ENCODE data around the gene IQCE.

Gene IQCE

DNA sequence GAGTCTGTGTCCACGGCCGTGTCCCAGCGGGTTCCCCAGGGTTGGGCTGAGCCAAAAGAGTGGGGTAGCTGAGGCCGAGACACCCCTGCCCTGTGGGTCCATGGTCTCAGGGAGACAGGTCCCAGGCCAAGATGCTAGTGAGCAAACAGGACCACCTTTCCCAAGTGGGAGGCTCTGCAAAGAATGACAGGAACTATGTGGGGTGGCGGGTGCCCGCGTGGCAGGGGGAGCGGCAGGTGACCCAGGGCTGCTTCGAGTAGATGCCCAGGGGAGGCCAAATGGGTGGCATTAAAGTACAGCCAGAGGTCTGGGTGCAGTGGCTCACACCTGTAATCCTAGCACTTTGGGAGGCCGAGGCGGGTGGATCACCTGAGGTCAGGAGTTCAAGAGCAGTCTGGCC is 91.2 kb downstream of the IQCE start:
- no peak for DNase-seq (ENCODE audit: low read depth)

DNA sequence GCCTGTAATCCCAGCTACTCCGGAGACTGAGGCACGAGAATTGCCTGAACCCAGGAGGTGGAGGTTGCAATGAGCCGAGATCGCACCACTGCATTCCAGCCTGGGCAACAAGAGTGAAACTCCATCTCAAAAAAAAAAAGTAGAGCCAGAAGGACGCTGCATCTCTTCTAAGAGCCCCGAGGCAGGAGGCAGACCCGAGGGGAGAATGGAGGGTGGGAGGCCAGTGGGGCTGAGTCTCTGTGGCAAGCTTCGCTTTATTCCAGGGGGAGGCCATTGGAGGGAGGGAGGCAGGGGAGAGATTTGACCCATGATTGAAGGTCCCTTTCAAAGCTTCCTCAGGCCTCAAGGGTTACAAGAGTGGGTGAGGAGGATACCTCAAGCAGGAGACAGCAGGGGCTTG is 91.7 kb downstream of the IQCE start:
- no peak for DNase-seq (ENCODE audit: low read depth)

DNA sequence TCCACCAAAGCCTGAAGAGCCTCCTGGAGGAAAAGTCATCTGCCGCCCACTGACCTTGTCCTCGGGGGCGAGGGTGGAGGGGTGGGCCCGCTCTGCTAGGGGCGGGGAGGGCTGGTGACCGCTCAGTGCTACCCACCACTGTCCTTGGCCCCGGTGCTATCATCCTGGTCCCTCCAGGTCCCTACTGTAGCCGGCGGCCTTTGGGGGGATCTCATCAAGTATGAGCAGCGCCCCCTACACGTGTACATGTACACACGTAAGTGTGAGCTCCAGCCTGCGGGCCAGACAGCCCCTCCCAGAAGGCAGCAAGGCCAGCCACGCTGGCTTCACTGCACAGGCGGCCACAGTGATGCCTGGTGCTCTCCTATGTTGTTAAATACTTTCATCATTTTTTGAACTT is 92.6 kb downstream of the IQCE start:
- no peak for DNase-seq (ENCODE audit: low read depth)

DNA sequence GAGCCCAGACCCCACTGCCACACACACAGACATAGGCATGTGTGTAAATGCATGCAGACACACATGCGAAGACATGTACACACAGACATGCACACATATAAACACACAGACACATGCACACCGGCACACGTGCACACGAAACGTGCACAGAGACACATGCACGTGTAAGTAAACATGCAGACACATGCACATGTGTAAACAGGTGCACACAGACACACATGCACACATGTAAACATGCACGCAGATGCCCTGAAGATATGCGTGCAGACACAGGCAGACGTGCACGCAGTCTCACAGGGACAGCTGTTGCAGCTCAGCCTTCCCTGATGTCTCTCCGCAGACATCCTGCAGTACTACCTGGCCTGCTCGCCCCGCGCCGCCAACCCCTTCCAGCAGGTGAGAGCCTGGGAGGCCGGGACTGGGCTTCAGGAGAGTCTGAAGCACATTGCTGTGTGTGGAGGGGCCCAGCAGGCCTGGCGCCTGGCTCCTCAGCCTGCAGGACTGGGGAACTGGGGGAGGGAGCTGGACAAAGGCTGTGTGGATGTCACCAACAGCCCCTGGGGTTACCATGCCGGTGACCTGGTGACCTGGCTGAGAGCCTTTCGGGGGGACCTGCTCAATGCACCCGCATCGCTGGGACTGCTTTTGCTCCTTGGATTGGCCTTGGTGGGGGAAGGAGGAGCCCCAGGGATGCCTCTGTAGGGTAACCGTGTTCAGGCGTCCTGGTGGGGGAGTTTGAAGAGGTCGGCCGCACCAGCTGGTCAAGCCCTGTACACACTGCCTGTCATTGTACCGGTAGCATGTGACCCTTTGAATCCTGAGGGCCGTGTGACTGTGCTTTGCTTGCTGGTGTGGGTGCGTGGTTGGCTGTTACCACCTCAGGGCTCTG is 93.3 kb downstream of the IQCE start:
- DNase-seq (ENCODE audit: low read depth), result no peak

DNA sequence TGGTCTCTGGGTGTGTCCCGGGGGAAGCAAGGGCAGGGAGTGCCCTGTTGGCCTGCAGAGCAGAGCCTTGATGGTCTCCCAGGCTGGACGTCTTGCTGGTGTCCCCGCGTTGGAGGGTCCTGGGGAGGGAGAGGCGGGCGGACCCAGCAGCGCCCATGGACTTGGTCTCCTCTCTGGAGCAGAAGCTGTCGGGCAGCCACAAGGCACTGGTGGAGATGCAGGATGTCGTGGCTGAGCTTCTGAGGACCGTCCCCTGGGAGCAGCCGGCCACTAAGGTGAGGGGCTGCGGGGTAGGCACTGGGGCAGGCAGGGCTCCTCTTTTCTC is 93.9 kb downstream of the IQCE start:
- DNase-seq (ENCODE audit: low read depth), result no peak

DNA sequence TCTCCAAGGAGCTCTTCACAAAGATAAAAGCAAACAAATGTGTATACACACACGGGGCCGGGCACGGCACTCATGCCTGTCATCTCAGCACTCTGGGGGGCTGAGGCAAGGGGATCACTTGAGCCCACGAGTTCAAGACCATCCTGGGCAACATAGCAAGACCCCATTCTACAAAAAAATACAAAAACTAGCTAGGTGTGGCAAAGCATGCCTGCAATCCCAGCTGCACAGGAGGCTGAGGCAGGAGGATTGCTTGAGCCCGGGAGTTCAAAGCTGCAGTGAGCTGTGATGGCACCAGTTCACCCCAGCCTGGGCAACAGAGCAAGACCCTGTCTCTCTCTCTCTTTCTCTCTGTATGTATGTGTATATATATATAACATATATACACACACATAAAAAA is 95.3 kb downstream of the IQCE start:
- no peak for DNase-seq (ENCODE audit: low read depth)

DNA sequence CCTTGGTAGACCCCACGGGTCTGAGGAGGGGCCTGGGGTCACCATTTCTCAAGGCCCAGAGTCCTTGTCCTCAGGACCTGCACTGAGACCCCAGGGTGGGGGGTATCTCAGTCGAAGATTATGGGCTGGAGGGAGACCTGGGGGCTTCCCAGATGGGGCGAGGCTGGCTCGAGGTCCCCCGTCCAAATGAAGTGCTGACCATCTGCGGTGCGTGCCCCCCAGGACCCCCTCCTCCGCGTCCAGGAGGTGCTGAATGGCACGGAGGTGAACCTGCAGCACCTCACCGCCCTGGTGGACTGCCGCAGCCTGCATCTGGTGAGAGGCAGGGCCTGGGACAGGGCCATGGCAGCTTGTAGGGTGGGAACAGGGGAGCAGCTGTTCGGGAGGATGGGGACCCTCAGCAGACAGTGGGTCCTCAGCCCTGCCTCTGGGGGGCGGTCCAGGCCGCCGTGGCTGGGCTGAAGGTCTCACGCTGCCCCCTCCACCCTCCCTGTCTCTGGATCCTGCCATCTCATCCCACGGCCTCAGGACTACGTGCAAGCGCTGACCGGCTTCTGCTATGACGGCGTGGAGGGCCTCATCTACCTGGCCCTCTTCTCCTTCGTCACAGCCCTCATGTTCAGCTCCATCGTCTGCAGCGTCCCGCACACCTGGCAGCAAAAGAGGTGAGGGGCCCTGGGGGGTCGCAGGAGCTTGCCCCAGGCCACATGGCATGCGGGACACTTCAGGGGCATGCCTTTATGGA is 97.3 kb downstream of the IQCE start:
- DNase-seq (ENCODE audit: low read depth), result no peak

DNA sequence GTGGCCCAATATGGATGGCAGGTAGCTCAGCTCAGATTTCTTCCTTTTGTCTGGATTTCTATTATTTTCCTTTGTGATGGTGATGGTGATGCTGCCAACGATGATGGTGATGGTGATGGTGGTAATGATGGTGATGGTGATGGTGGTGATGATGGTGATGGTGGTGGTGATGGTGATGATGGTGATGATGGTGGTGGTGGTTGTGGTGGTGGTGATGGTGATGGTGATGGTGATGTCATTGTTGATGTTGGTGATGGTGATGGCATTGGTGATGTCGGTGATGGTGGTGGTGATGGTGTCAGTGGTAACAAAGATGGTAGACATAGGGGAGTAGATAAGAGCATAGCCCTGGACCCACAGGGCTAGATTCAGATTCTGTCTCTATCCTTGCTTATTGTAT is 98.4 kb downstream of the IQCE start:
- DNase-seq (ENCODE audit: low read depth), result no peak

DNA sequence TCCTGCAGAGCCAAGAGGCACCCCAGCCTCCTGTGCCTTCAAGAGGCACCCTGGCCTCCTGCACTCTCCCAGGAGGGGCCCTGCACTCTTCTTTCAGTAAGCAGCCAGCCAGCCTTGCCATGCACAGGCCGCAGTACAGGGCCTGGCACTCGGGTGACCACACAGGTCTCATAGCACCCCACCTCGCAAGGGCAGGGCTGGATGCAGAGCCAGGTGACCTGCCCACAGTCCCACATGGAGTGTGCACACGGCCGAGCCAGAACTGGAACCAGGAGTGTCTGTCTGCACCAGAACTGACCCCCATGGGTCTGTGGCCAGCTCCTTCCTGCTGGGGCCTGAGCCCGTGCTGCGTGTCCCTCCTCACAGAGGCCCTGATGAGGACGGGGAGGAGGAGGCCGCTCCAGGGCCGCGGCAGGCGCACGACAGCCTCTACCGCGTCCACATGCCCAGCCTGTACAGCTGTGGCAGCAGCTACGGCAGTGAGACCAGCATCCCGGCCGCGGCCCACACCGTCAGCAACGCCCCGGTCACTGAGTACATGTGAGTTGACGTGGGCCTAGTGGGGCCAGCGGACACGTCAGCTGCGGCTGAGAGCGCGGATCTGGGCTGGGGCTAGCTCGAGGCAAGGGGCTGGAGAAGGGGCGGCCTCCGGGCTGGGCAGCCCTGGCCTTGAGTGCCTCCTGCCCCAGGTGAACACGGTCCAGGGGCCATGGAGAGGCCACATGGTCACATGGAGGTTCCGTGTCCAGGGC is 99.3 kb downstream of the IQCE start:
- no peak for DNase-seq (ENCODE audit: low read depth)

DNA sequence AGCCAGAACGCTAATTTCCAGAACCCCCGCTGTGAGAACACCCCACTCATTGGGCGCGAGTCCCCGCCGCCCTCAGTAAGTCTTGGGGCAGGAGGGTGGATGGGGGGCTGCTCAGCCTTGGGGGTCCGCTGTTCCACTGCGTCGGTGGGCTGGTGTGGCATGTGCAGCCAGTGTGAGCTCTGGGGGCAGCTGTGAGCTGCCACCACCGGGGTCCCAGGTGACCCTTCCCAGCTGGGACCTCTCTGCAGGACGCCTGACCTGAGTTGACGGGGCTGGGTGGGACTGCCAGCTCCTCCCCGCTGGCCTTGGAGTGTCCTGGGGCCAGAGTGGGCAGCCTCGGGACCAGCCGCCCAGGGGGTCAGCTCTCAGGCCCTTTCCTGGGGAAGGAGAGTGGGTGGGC is 100.2 kb downstream of the IQCE start:
- no peak for DNase-seq (ENCODE audit: low read depth)

DNA sequence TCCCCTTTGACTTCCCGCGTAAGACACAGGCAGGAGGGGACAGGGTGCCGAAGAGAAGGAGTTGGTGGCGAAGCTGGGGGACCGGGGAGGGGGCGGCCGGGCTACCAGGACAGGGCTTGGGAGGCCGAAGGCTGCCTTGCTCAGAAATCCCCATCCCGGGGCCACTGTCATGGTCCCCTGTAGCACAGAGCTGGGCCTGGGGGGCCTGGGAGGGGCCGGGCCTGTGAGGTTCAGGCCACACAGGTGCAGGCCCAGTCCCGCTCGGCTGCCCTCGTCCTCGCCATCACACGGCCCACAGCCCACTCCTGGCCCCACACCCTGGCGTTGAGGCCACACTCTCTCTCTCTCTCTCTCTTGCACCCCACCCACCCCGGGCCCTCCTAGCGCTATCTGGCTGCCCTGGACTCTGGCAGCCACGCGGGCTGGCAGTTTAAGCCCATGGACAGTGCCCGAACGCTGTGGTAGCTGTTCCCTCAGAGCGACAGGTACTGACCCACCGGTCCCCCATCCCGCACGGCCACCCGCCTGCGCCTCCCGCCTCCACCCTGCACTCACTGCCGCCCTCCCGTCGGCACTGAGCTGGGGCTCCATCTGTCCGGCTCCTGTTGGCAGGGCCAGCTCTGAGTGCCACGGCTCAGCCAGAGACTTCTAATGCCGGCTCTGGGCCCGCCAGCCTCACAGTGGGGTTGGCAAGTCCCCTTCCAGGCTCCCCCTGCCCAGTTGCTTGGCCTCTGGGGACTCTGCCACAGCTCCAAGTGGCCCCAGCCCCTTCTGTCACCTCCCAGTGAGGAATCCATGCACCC is 101.0 kb downstream of the IQCE start:
- no peak for DNase-seq (ENCODE audit: low read depth)

DNA sequence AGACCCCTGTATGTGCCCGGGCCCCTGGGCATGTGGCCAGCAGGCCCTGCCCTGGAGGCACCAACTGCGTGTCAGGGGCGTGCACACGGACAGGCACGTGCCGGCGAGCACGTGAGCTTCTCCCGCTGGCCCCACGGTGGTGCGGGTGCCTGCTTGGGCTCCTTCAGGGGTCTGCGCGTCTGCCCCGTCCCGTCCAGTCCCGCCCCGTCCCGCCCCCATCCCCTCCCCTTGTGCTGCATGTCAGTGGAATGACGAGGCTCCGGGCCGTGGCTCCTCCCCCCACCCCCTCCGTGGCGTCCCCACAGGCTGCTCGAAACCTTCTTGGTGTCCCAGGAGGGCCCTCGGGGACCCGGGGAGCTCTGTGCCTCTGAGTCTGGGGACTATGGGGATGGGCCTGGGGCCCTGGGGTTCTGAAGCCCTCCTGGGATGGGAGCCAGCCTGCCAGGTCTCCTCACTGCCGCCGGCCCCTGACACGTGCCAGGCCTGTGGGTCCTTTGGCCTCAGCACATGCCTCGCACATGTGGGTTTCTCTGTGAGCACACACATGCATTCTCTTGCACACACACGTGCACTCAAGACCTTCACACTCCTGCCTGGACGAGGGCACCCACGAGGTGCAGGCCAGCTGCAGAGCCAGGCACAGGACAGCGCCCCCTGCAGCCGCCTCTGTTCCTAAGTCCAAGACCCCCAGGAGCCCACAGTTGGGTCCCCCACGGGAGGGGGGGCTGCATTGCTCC is 101.7 kb downstream of the IQCE start:
- no peak for DNase-seq (ENCODE audit: low read depth)

DNA sequence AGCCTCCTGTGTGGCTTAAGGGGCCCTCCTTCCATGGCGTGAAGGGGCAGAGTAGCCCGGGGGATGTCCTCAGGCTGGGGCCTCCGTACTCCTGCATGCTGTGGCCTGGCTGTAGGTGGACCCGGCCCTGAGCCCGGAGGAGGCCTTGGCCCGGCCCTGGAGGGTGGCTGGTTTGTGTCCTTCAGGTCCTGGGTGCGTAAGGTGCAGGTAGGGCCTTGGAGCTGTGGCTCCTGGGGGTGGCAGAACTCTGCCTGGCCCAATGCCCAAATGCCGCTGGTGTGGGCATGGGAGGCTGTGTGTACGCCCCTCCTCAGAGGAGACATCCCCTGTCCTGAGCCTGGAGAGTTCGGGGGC is 102.3 kb downstream of the IQCE start:
- DNase-seq (ENCODE audit: low read depth), result no peak

DNA sequence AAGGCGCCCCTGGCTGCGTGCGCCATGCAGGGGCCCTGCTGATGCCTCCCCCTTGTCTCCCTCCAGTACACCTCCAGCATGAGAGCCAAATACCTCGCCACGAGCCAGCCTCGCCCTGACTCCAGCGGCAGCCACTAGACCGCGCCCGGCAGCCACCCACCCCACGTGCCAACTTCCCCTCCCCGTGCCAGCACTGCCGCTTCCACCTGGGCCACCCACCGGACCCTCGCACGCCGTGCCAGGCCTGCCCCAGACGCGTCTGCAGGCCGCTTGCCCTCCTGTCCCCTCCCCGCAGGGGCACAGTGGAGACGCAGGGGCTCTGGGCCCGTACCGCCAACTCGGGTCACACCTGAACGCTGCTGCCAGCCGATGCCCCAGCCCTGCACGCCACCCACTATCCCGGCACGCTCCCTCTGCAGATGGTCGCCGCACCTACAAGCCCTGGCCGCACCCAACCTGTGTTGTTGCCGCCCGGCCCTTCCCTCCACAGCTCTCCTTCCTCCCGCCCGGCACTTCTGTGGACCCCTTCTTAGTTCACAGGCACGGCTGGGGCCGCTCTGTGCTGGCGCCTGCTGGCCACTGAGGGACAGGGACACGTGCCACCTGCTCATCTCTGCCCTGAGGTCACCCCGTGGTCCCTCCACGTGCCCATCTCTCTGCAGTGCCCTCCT is 103.0 kb downstream of the IQCE start:
- no peak for DNase-seq (ENCODE audit: low read depth)

DNA sequence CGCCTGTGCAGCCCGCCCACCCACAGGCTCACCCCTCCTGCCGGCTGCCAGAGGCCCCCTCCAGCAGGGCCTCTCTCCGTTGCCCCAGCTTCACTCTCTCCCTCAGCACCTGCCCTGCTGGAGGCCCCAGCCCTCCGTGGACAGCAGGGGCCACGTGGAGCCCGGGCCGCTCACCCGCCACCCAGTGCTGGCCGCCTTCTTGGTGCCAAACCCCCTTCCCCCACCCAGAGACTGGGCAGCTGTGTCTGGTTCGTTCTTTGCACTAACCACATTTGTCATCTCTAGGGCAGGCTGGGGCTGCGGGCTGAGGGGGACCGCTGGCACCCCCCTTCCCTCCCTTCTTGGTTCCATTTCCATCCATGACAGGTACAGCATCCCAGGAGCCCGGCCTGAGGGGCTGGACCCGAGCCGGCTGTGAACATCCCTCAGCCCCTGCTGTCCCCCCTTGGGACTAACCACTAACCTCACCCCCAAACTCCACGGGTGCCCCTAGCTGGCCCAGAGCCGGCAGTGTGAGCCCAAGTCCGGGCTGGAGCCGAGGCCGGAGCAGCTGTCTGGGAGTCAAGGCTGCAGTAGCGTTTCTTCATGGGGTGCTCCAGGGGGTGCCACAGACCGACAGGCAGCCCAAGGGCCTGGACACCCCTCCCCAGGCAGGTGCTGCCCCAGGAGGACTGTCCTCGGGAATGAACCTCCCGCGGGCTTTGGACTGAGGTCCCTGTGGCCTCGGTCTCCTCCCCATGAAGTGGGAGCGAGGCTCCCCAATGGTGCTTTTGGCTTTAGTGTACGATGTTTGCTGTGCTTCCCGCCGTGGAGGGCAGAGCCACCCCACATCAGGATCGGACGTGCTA is 103.7 kb downstream of the IQCE start:
- no peak for DNase-seq (ENCODE audit: low read depth)

DNA sequence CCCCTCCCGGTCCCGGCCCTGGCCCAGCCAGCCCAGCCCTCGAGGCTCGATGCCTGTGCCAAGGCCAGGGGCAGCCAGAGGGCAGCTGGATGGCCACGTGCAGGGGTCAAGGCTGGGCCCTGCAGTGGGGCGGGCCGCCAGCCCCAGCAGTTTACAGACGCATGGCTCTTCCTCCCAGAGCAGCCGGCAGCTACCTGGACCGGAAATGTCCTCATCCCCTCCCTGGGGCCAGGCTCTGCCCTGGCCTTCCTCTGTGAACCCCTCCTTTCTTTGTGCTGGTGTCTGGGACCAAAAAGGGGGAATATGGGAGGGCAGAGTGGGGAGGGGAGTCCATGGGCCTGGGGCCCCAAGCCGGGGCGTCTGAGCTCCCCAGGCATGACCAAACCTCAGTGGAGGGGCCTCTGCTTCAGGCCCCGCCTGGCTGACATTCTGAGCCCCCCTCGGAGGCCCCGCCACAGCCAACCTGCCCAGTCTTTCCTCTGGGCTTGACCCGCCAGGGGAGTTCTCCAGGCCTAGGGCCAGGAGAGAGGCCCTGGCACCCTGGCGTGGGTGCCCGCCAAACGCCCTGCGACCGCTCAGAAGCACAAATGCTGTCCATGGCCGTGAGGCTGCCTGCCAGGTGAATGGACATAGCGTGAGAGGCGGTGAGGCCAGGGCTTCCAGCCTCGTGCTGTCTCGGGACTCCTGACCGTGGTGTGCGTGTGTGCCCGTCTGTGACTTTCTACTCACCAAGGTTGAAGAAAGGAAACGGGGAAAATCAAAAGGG is 104.5 kb downstream of the IQCE start:
- DNase-seq (ENCODE audit: low read depth), result no peak

DNA sequence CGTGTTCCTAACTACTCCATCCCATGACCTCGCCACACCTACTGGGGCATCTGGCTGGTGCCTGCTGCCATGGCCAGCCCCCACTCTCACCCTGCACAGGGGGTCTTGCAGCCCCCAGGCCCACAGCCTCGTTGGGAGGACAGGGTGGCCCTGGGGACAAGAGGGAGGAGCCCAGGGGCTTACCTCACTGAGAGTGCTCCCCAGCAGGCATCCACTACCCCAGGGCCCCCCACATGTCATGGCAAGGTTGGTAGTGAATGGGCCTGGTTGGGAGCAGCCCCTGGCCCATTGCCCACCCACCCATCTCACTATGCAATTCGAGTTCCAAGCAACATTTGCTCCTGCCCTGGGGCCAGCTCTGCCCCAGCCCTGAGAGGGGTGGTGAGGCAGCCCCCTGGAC is 105.2 kb downstream of the IQCE start:
- no peak for DNase-seq (ENCODE audit: low read depth)
